HEK293T (cell line): ENCODE measurements around the gene FOXK2.

ENCODE experiments used
- CTCF ChIA-PET: fragments of 350-600 bp; formaldehyde crosslinking; extraction: SDS; loops from one replicate; lab custom pipeline; 2021; ENCODE audit warnings: antibody characterized with exemption, inconsistent platforms; lab: Yijun Ruan, JAX
- POLR2A ChIA-PET: fragments of 350-600 bp; formaldehyde crosslinking; extraction: SDS; loops from one replicate; lab custom pipeline; 2020; ENCODE audit warnings: antibody characterized with exemption, inconsistent platforms; lab: Yijun Ruan, JAX
- DNase-seq: peaks from one replicate; pipeline ENCODE4 v3.0.0; 2012; ENCODE audit warnings: mixed read lengths; ENCODE audit errors: extremely low spot score
- ARNT ChIP-seq: fragments of 450-650 bp; IDR thresholded peaks from 2 replicates; pipeline ENCODE4 v1.6.1; 2017; ENCODE audit warnings: mild to moderate bottlenecking
- BHLHE40 ChIP-seq: fragments of 450-650 bp; IDR thresholded peaks from 2 replicates; pipeline ENCODE4 v1.6.1; 2016; ENCODE audit warnings: mild to moderate bottlenecking, moderate library complexity, borderline replicate concordance
- CTBP1 ChIP-seq: fragments of 450-650 bp; IDR thresholded peaks from 2 replicates; pipeline ENCODE4 v1.6.1; 2016; ENCODE audit warnings: borderline replicate concordance
- ELF4 ChIP-seq: fragments of 450-650 bp; IDR thresholded peaks from 2 replicates; pipeline ENCODE4 v1.6.1; 2017; ENCODE audit warnings: antibody characterized with exemption
- FOXA1 ChIP-seq: fragments of 450-650 bp; IDR thresholded peaks from 2 replicates; pipeline ENCODE4 v1.6.1; 2016; ENCODE audit warnings: mild to moderate bottlenecking
- FOXK2 ChIP-seq: fragments of 450-650 bp; IDR thresholded peaks from 2 replicates; pipeline ENCODE4 v1.6.1; 2016; ENCODE audit warnings: mild to moderate bottlenecking
- FOXM1 ChIP-seq: fragments of 450-650 bp; IDR thresholded peaks from 2 replicates; pipeline ENCODE4 v1.6.1; 2017; ENCODE audit warnings: mild to moderate bottlenecking, borderline replicate concordance
- HDGF ChIP-seq: fragments of 450-650 bp; IDR thresholded peaks from 2 replicates; pipeline ENCODE4 v1.6.1; 2017; ENCODE audit warnings: antibody characterized with exemption, borderline replicate concordance
- L3MBTL2 ChIP-seq: fragments of 450-650 bp; conservative IDR thresholded peaks from 2 replicates; pipeline ENCODE4 v1.6.1; 2016; ENCODE audit warnings: mild to moderate bottlenecking
- LEF1 ChIP-seq: fragments of 450-650 bp; IDR thresholded peaks from 2 replicates; pipeline ENCODE4 v1.6.1; 2017; ENCODE audit warnings: mild to moderate bottlenecking, borderline replicate concordance
- NFRKB ChIP-seq: fragments of 450-650 bp; IDR thresholded peaks from 2 replicates; pipeline ENCODE4 v1.6.1; 2016; ENCODE audit warnings: mild to moderate bottlenecking, moderate library complexity
- PKNOX1 ChIP-seq: fragments of 450-650 bp; IDR thresholded peaks from 2 replicates; pipeline ENCODE4 v1.6.1; 2016
- SP1 ChIP-seq: fragments of 450-650 bp; IDR thresholded peaks from 2 replicates; pipeline ENCODE4 v1.6.1; 2017
- SUZ12 ChIP-seq: fragments of 450-650 bp; IDR thresholded peaks from 2 replicates; pipeline ENCODE4 v1.6.1; 2016; ENCODE audit warnings: mild to moderate bottlenecking
- TARDBP ChIP-seq: fragments of 450-650 bp; IDR thresholded peaks from 2 replicates; pipeline ENCODE4 v1.6.1; 2016
- ZNF384 ChIP-seq: fragments of 450-650 bp; IDR thresholded peaks from 2 replicates; pipeline ENCODE4 v1.6.1; 2016

Gene FOXK2

DNA sequence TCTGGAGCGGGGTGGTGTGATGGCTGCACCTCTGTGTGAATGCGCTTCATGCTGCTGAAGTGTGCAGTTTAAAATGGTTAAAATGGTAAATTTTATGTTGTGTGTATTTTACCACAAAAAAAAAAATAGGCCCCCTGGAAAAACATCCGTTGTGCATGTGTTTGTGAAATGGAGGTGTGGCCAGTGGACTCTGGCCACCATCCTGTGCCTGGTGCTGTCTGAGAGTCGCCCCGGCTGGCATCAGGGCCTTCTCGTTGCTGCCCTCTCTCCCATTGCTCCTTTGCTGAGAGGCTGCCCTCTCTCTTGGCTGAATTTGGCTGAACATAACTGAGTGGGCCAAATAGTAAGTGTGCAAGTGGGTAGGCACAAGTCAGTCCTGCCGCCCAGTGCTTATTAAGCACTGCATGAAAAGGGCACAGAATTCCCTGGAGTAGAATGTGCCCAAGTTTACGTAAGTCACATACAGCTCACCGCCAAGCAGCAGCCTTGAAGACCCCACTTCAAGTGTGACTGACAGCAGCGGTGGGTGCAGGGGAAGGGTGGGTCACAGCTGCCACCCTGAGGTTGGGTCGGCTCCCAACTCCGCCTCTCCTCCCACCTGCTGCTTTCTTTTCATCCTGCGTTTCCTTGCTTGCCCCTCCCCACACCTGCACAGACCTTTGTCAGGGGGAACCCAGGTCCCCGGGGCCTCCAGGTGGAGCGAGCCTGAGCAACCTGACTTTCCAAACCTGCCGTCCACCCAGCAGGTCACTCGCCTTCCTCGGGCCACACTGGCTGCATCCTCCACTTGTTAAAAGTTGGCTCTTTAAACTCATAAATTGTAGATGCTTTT, 46.8 kb downstream of the FOXK2 start:
- CTCF ChIA-PET = no interaction called here
- no peak for DNase-seq

GRCh38 chr17:82567286-82567685, 47.8 kb downstream of the FOXK2 start:
- TF ChIP-seq TARDBP = no peak
- no peak for TF ChIP-seq CTBP1
- TF ChIP-seq FOXK2 = no peak
- no peak for TF ChIP-seq L3MBTL2
- no peak for TF ChIP-seq ARNT
- TF ChIP-seq HDGF = no peak
- TF ChIP-seq PKNOX1 = no peak
- TF ChIP-seq FOXM1 = no peak
- no peak for TF ChIP-seq BHLHE40
- TF ChIP-seq ZNF384 = no peak
- TF ChIP-seq NFRKB = no peak
- TF ChIP-seq SP1 = no peak
- TF ChIP-seq LEF1 = no peak
- TF ChIP-seq ELF4 = no peak
- no peak for TF ChIP-seq FOXA1
- TF ChIP-seq SUZ12 = no peak
- POLR2A ChIA-PET = no interaction called here
- no peak for DNase-seq
- CTCF ChIA-PET = no interaction called here

More for the DNA sequence above, 46.8 kb downstream of the FOXK2 start:
- POLR2A ChIA-PET = no interaction called here
- TF ChIP-seq PKNOX1 (no peak), NFRKB (no peak), TARDBP (no peak), FOXA1 (no peak), SUZ12 (no peak), ZNF384 (no peak), HDGF (no peak), ELF4 (no peak), FOXK2 (no peak), LEF1 (no peak), FOXM1 (no peak), L3MBTL2 (no peak)

DNA sequence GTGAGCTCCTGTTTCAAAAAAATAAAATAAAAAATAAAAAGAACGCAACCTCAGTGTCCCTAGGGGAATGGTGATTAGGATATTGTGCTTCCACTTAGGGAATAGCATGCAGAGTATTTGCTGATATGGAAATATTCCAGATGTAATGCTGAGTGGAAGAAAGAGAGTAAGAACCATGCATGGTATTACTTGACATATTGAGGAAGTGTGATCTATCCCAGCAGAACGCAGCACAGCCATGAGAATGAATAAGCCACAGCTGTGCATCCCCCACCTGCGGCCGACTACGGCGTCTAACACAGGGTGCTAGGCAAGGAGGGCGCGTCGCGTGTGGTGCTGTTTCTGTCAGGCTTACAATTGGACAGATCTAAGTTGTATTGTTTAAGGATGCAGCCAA, 49.5 kb downstream of the FOXK2 start:
- CTCF ChIA-PET = no interaction called here
- POLR2A ChIA-PET = no interaction called here
- TF ChIP-seq ELF4 (no peak), LEF1 (no peak), TARDBP (no peak), FOXK2 (no peak), PKNOX1 (no peak), ARNT (no peak), ZNF384 (no peak), FOXA1 (no peak), L3MBTL2 (no peak), HDGF (no peak)
- DNase-seq = no peak

DNA sequence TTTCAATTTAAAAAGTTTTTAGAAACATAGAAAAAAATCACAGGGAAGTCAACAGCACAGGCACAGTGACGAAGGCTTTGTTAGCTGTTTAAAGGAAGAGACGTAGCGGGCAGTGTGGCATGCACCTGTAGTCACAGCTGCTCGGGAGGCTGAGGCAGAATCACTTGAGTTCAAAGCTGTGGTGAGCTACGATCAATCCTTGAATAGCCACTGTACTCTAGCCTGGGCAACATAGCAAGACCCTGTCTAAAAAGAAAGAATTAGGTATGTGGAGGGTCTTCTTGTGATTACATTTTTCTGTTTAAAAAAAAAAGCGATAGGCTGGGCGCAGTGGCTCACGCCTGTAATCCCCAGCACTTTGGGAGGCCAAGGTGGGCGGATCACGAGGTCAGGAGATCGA, 50.1 kb downstream of the FOXK2 start:
- ChIA-PET POLR2A (no interaction called here), CTCF (no interaction called here)
- DNase-seq = no peak
- TF ChIP-seq L3MBTL2 = no peak
- TF ChIP-seq CTBP1 = no peak
- TF ChIP-seq SUZ12 = no peak
- TF ChIP-seq FOXA1 = no peak
- TF ChIP-seq NFRKB = no peak
- TF ChIP-seq FOXM1 = no peak
- no peak for TF ChIP-seq LEF1
- no peak for TF ChIP-seq TARDBP
- TF ChIP-seq SP1 = no peak
- TF ChIP-seq PKNOX1 = no peak
- no peak for TF ChIP-seq HDGF
- TF ChIP-seq ZNF384 = no peak
- TF ChIP-seq ELF4 = no peak
- no peak for TF ChIP-seq ARNT
- TF ChIP-seq BHLHE40 = no peak
- no peak for TF ChIP-seq FOXK2

GRCh38 chr17:82570277-82570676, 50.7 kb downstream of the FOXK2 start:
- DNase-seq = no peak
- ChIA-PET POLR2A (no interaction called here), CTCF (no interaction called here)
- no peak for TF ChIP-seq L3MBTL2
- TF ChIP-seq LEF1 = no peak
- no peak for TF ChIP-seq PKNOX1
- no peak for TF ChIP-seq HDGF
- no peak for TF ChIP-seq SUZ12
- TF ChIP-seq ELF4 = no peak
- TF ChIP-seq FOXA1 = no peak
- no peak for TF ChIP-seq FOXK2
- TF ChIP-seq NFRKB = no peak
- TF ChIP-seq SP1 = no peak
- TF ChIP-seq ZNF384 = no peak
- no peak for TF ChIP-seq FOXM1
- no peak for TF ChIP-seq ARNT
- TF ChIP-seq CTBP1 = no peak
- TF ChIP-seq BHLHE40 = no peak
- TF ChIP-seq TARDBP = no peak
